Mesendoderm (in vitro differentiated cells): ENCODE results near the gene APOC4.

ENCODE experiments used
- DNase-seq: peaks from one replicate; pipeline ENCODE4 v3.0.0; 2013
- H2AK5ac ChIP-seq: 2 replicates; pipeline ENCODE4 v1.6.1; 2013; ENCODE audit warnings: low read length, inconsistent platforms
- H2BK120ac ChIP-seq: 2 replicates; pipeline ENCODE4 v1.6.1; 2013; ENCODE audit warnings: low read depth, mild to moderate bottlenecking, low read length, moderate library complexity, mixed read lengths
- H2BK15ac ChIP-seq: replicated peaks from 2 replicates; pipeline ENCODE4 v1.6.1; 2013; ENCODE audit warnings: low read depth, mild to moderate bottlenecking, moderate library complexity
- H2BK5ac ChIP-seq: 2 replicates; pipeline ENCODE4 v1.6.1; 2013; ENCODE audit warnings: low read length, inconsistent platforms
- H3K18ac ChIP-seq: 2 replicates; pipeline ENCODE4 v1.6.1; 2013; ENCODE audit warnings: mild to moderate bottlenecking, low read length, mixed read lengths
- H3K23ac ChIP-seq: one replicate; pipeline ENCODE4 v1.6.1; 2013; ENCODE audit warnings: low read length
- H3K27ac ChIP-seq: 2 replicates; pipeline ENCODE4 v1.5.1; 2013; ENCODE audit warnings: low read depth, mild to moderate bottlenecking, inconsistent platforms, low read length, moderate library complexity
- H3K27me3 ChIP-seq: 2 replicates; pipeline ENCODE4 v1.6.1; 2013; ENCODE audit warnings: low read length, control low read depth, mild to moderate bottlenecking, inconsistent platforms; ENCODE audit not compliant: insufficient read depth, poor library complexity
- H3K36me3 ChIP-seq: 2 replicates; pipeline ENCODE4 v1.6.1; 2013; ENCODE audit warnings: low read length, inconsistent platforms; ENCODE audit not compliant: control insufficient read depth, insufficient read depth
- H3K4ac ChIP-seq: one replicate; pipeline ENCODE4 v1.6.1; 2013; ENCODE audit warnings: low read depth, mild to moderate bottlenecking, low read length, moderate library complexity
- H3K4me1 ChIP-seq: 2 replicates; pipeline ENCODE4 v1.6.1; 2013; ENCODE audit warnings: low read depth, low read length, inconsistent platforms; ENCODE audit not compliant: control insufficient read depth
- H3K4me2 ChIP-seq: 2 replicates; pipeline ENCODE4 v1.6.1; 2013; ENCODE audit warnings: low read length
- H3K4me3 ChIP-seq: 2 replicates; pipeline ENCODE4 v1.5.1; 2013; ENCODE audit warnings: mild to moderate bottlenecking, low read length
- H3K56ac ChIP-seq: one replicate; pipeline ENCODE4 v1.6.1; 2013; ENCODE audit warnings: low read length
- H3K79me1 ChIP-seq: 2 replicates; pipeline ENCODE4 v1.6.1; 2013; ENCODE audit warnings: low read length, inconsistent platforms
- H3K79me2 ChIP-seq: 2 replicates; pipeline ENCODE4 v1.6.1; 2013; ENCODE audit warnings: mild to moderate bottlenecking, low read length; ENCODE audit not compliant: control insufficient read depth, insufficient read depth
- H3K9ac ChIP-seq: 2 replicates; pipeline ENCODE4 v1.6.1; 2013; ENCODE audit warnings: low read length, inconsistent platforms
- H4K5ac ChIP-seq: one replicate; pipeline ENCODE4 v1.6.1; 2013; ENCODE audit warnings: low read length
- H4K8ac ChIP-seq: one replicate; pipeline ENCODE4 v1.6.1; 2013; ENCODE audit warnings: low read depth, mild to moderate bottlenecking, control low read depth, low read length, moderate library complexity
- WGBS: extraction: QIAGEN DNeasy Blood & Tissue Kit; methylation state at CpG from one replicate; pipeline ENCODE4 v1.1.7; 2013; ENCODE audit warnings: low lambda C conversion rate, missing lambda C conversion rate; ENCODE audit not compliant: insufficient coverage; ENCODE audit errors: extremely low coverage; 5-methylcytosine and 5-hydroxymethylcytosine counted together

The APOC4 gene

DNA sequence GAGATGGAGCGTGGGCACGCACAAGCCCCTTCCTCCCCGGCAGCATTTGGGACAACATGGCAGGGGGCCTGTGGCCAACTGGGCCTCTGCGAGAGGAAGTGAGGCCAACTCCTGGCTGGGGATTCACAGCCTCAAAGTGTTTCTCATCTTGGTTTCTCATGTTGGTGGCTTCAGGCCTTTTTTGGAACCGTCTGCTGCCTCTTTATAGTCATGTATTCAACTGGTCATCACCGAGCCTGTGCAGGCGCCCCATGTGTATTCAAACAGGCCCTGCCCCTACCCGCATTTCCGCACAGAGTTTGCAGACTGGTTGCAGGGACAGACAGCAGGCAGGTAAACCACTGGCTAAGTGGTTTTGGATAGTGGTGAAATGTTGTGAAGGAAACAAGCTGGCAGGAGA is 42.0 kb downstream of the APOC4 start:
- Histone ChIP-seq H3K4me1 (no peaks in the 10 kb centered on the region), H4K5ac (no peak overlapping the region), H4K8ac (no peak overlapping the region), H2AK5ac (no peak overlapping the region), H3K36me3 (peaks cover 5% of the 10 kb centered on the region), H2BK15ac (no peak overlapping the region), H3K56ac (no peak overlapping the region), H3K23ac (no peak overlapping the region), H3K9ac (no peak overlapping the region), H3K4me3 (no peak overlapping the region), H2BK120ac (no peak overlapping the region), H2BK5ac (no peak overlapping the region), H3K79me2 (no peaks in the 10 kb centered on the region), H3K27me3 (no peaks in the 10 kb centered on the region), H3K79me1 (no peaks in the 10 kb centered on the region), H3K27ac (no peak overlapping the region), H3K18ac (no peak overlapping the region), H3K4me2 (no peak overlapping the region), H3K4ac (no peak overlapping the region)
- no CpG with 5 or more reads among the region's 9 CpGs for WGBS
- DNase-seq, result no peak

DNA sequence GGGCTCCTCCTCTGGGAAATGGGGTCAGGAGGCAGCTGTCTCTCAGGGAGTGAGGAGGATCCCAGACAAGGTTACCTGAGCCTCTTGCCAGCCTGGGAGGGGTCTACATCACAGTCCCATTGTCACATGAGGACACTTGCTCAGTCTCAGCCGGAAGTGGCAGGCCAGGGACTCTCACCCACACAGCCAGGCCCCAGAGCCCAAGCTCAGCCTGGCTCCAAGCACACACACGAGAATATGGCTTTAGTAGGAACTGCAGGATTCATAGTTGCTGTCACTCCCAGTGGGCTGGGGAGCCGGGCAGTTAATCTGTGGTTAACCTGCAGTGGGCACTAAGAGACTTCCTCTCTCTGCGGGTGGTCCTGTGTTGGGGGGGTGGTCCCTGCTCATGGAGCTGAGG is 43.4 kb downstream of the APOC4 start:
- H3K4me3 ChIP-seq, result no peak overlapping the region
- H3K56ac ChIP-seq, result no peak overlapping the region
- no peak overlapping the region for H2BK120ac ChIP-seq
- no peaks in the 10 kb centered on the region for H3K36me3 ChIP-seq
- DNase-seq, result no peak
- no peak overlapping the region for H2BK5ac ChIP-seq
- no peaks in the 10 kb centered on the region for H3K79me1 ChIP-seq
- H4K5ac ChIP-seq, result no peak overlapping the region
- no peaks in the 10 kb centered on the region for H3K79me2 ChIP-seq
- no peak overlapping the region for H3K27ac ChIP-seq
- no peak overlapping the region for H3K9ac ChIP-seq
- H3K4me1 ChIP-seq, result no peaks in the 10 kb centered on the region
- no peak overlapping the region for H4K8ac ChIP-seq
- H3K4me2 ChIP-seq, result no peak overlapping the region
- H3K18ac ChIP-seq, result no peak overlapping the region
- H2AK5ac ChIP-seq, result no peak overlapping the region
- H2BK15ac ChIP-seq, result no peak overlapping the region
- no peaks in the 10 kb centered on the region for H3K27me3 ChIP-seq
- H3K23ac ChIP-seq, result no peak overlapping the region
- no CpG with 5 or more reads among the region's 4 CpGs for WGBS
- H3K4ac ChIP-seq, result no peak overlapping the region

DNA sequence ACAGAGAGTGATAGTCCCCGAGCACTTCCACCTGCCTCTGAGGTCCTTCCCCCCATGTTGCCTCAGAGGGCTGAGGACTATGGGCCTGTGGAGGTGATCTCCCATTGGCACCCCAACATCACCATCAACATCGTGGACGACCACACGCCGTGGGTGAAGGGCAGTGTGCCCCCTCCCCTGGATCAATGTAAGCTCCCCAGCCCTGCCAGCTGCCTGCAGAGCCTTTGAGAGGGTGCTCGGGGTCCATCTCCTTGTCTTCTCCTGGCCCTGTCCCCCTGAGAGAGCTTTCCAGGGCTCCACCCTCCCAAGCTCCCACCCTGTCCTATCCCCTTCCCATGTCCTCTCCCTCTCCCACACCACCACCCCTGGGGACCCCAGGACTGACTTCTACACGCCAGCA is 44.4 kb downstream of the APOC4 start:
- Histone ChIP-seq H3K4me3 (no peak overlapping the region), H2BK15ac (no peak overlapping the region), H4K5ac (no peak overlapping the region), H3K4me1 (no peaks in the 10 kb centered on the region), H4K8ac (no peak overlapping the region), H3K56ac (no peak overlapping the region), H3K4me2 (no peak overlapping the region), H3K23ac (no peak overlapping the region), H3K27me3 (no peaks in the 10 kb centered on the region), H3K79me1 (no peaks in the 10 kb centered on the region), H2BK120ac (no peak overlapping the region), H3K18ac (no peak overlapping the region), H2AK5ac (no peak overlapping the region), H3K79me2 (no peaks in the 10 kb centered on the region), H3K9ac (no peak overlapping the region), H3K36me3 (no peaks in the 10 kb centered on the region), H2BK5ac (no peak overlapping the region), H3K27ac (no peak overlapping the region), H3K4ac (no peak overlapping the region)
- no peak for DNase-seq
- no CpG with 5 or more reads among the region's 7 CpGs for WGBS

DNA sequence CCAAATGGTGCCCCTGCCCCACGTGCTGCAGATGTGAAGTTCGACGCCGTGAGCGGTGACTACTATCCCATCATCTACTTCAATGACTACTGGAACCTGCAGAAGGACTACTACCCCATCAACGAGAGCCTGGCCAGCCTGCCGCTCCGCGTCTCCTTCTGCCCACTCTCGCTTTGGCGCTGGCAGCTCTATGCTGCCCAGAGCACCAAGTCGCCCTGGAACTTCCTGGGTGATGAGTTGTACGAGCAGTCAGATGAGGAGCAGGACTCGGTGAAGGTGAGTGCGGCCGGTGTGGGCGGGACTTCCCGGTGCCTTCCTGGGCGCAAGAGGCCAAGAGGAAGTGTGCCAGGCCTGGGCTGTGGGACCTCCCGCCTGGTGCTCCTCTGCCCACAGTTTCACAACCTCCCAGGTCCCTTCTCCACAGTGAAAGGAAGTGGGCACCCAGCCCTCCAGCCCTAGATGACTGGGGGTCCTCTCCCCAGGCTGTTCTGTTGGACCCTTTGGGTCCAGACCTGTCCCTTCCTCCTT is 45.2 kb downstream of the APOC4 start:
- H3K18ac ChIP-seq, result no peak overlapping the region
- H2BK5ac ChIP-seq, result no peak overlapping the region
- no peak overlapping the region for H3K27ac ChIP-seq
- no peak overlapping the region for H3K4me3 ChIP-seq
- no peak overlapping the region for H3K56ac ChIP-seq
- no peak overlapping the region for H4K5ac ChIP-seq
- no peak overlapping the region for H2AK5ac ChIP-seq
- no peak overlapping the region for H3K9ac ChIP-seq
- H3K4me2 ChIP-seq, result no peak overlapping the region
- H3K79me1 ChIP-seq, result no peaks in the 10 kb centered on the region
- DNase-seq, result no peak
- H3K27me3 ChIP-seq, result no peaks in the 10 kb centered on the region
- no peak overlapping the region for H3K23ac ChIP-seq
- WGBS, result no CpG with 5 or more reads among the region's 20 CpGs
- H3K79me2 ChIP-seq, result no peaks in the 10 kb centered on the region
- no peaks in the 10 kb centered on the region for H3K4me1 ChIP-seq
- H2BK120ac ChIP-seq, result no peak overlapping the region
- H3K4ac ChIP-seq, result no peak overlapping the region
- no peak overlapping the region for H4K8ac ChIP-seq
- no peaks in the 10 kb centered on the region for H3K36me3 ChIP-seq
- no peak overlapping the region for H2BK15ac ChIP-seq

- no peak overlapping the region for H3K23ac ChIP-seq
- WGBS, result no CpG with 5 or more reads among the region's 9 CpGs
These were observed 46.2 kb downstream of the APOC4 start for GRCh38 chr19:44988273-44988672.

DNA sequence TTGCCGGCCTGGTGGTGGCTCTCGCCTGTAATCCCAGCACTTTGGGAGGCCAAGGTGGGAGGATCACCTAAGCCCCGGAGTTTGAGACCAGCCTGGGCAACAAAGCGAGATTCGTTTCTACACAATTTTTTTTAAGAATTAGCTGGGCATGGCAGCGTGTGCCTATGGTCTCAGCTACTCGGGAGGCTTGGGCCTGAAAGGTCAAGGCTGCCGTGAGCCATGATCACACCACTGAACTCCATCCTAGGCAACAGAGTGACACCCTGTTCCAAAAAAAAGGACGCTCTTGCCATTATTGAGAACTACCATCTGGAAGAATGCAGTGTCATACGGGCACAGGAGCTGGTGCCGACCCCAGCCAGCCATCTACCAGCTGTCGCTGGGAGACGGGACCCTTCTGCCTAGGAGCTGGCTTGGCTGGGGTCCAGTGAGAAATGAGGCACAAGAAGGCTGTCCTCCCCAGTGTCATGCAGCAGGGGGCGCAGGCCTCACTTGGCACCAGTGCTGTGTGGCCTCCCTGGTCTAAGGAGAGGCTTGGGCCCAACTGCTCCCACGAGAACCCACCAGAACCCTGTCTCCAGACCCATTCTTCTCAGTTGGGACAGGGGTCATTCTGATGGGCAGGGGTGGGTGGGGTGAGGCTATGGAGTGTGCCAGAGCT is 47.0 kb downstream of the APOC4 start:
- no peak overlapping the region for H3K23ac ChIP-seq
- no peak overlapping the region for H3K4me3 ChIP-seq
- H3K56ac ChIP-seq, result no peak overlapping the region
- H2BK15ac ChIP-seq, result no peak overlapping the region
- peak; percentile 66 for DNase-seq
- no peak overlapping the region for H3K9ac ChIP-seq
- H2BK120ac ChIP-seq, result no peak overlapping the region
- no peak overlapping the region for H2AK5ac ChIP-seq
- H3K79me1 ChIP-seq, result no peaks in the 10 kb centered on the region
- H3K79me2 ChIP-seq, result no peaks in the 10 kb centered on the region
- H3K36me3 ChIP-seq, result no peaks in the 10 kb centered on the region
- no CpG with 5 or more reads among the region's 15 CpGs for WGBS
- H3K27me3 ChIP-seq, result no peaks in the 10 kb centered on the region
- no peak overlapping the region for H3K18ac ChIP-seq
- H2BK5ac ChIP-seq, result no peak overlapping the region
- no peak overlapping the region for H3K4me2 ChIP-seq
- H4K8ac ChIP-seq, result no peak overlapping the region
- no peak overlapping the region for H4K5ac ChIP-seq
- H3K4me1 ChIP-seq, result no peaks in the 10 kb centered on the region
- no peak overlapping the region for H3K27ac ChIP-seq
- H3K4ac ChIP-seq, result no peak overlapping the region

More at GRCh38 chr19:44988273-44988672, 46.2 kb downstream of the APOC4 start:
- no peak for DNase-seq
- no peaks in the 10 kb centered on the region for H3K27me3 ChIP-seq
- H2AK5ac ChIP-seq, result no peak overlapping the region
- no peaks in the 10 kb centered on the region for H3K79me2 ChIP-seq
- no peaks in the 10 kb centered on the region for H3K79me1 ChIP-seq
- no peak overlapping the region for H4K5ac ChIP-seq
- H3K4ac ChIP-seq, result no peak overlapping the region
- H3K4me1 ChIP-seq, result no peaks in the 10 kb centered on the region
- H3K9ac ChIP-seq, result no peak overlapping the region
- H3K18ac ChIP-seq, result no peak overlapping the region
- no peak overlapping the region for H3K4me2 ChIP-seq
- no peak overlapping the region for H3K4me3 ChIP-seq
- no peak overlapping the region for H3K27ac ChIP-seq
- H2BK15ac ChIP-seq, result no peak overlapping the region
- no peak overlapping the region for H2BK120ac ChIP-seq
- no peak overlapping the region for H2BK5ac ChIP-seq
- H3K56ac ChIP-seq, result no peak overlapping the region
- no peak overlapping the region for H4K8ac ChIP-seq
- no peaks in the 10 kb centered on the region for H3K36me3 ChIP-seq
